Esophagus squamous epithelium (tissue), 5 donors: ENCODE measurements around the gene LAD1. TPM values are rescaled to one million over a fixed set of nuclear protein-coding genes. Genes with fewer than 3 reads are reported as not detected.

Experiments used
- DNase-seq: peaks from one replicate; lab custom pipeline; 2025; lab: John Stamatoyannopoulos, UW
- H3K27ac ChIP-seq, 4 donors: fragments of 200-600 bp; sonication (generic); one replicate each; pipeline ENCODE4 v1.5.1; 2016 to 2019; ENCODE audit warnings: mild to moderate bottlenecking in 1 of 4
- H3K27me3 ChIP-seq, 4 donors: fragments of 200-600 bp; sonication (generic); 1 replicate in 3 of 4; 2 replicates in 1 of 4; pipeline versions ENCODE4 v1.5.1 to v1.6.0; 2017 to 2021; ENCODE audit warnings: antibody characterized with exemption in 1 of 4
- H3K36me3 ChIP-seq, 3 donors: fragments of 200-600 bp; sonication (generic); one replicate each; pipeline ENCODE4 v1.5.1; 2016 to 2019
- H3K4me1 ChIP-seq, 3 donors: fragments of 200-600 bp; sonication (generic); one replicate each; pipeline ENCODE4 v1.5.1; 2017 to 2019
- H3K4me3 ChIP-seq, 4 donors: fragments of 200-600 bp; sonication (generic); 1 replicate in 3 of 4; 2 replicates in 1 of 4; pipeline ENCODE4 v1.5.1; 2016 to 2019; ENCODE audit warnings: mild to moderate bottlenecking in 2 of 4, moderate library complexity in 1 of 4
- H3K9me3 ChIP-seq, 3 donors: fragments of 200-600 bp; sonication (generic); one replicate each; pipeline ENCODE4 v1.5.1; 2016 to 2019
- POLR2A ChIP-seq, 4 donors: fragments of 450-650 bp; IDR thresholded peaks; one replicate each; pipeline ENCODE4 v1.6.1; 2017; ENCODE audit warnings: antibody characterized with exemption in 4 of 4, mild to moderate bottlenecking in 4 of 4, moderate library complexity in 3 of 4
- WGBS, 2 donors: methylation state at CpG; one replicate each; pipeline ENCODE4 v1.1.5; 2018; 5-methylcytosine and 5-hydroxymethylcytosine counted together
- intact Hi-C: fragments of 100-400 bp; cut with DNase I; formaldehyde crosslinking; loops from one replicate; pipeline ENCODE4 v1.15.0; 2022
- total RNA-seq, 4 donors: library from RNA; depleted of rRNA; stranded (reverse); fragments of >200 nt; gene quantifications; one replicate each; pipeline ENCODE4 v1.1.0, GENCODE V29; 2016
- TF ChIP-seq, protein P1 (sequence below), 6 experiments: fragments of 450-650 bp in 4 of 6; fragments of 200-600 bp in 2 of 6; sonication (generic) in 2 of 6; IDR thresholded peaks; one replicate each; pipeline ENCODE4 v1.5.1; 2016 to 2019; ENCODE audit warnings: antibody characterized with exemption in 6 of 6, mild to moderate bottlenecking in 4 of 6, moderate library complexity in 4 of 6
- donor health status: DM: yes; HTN: yes; CAD: no.

Gene LAD1
- total RNA-seq, 4 donors from 2014 or later = 242 to 377 (median 320) TPM

DNA sequence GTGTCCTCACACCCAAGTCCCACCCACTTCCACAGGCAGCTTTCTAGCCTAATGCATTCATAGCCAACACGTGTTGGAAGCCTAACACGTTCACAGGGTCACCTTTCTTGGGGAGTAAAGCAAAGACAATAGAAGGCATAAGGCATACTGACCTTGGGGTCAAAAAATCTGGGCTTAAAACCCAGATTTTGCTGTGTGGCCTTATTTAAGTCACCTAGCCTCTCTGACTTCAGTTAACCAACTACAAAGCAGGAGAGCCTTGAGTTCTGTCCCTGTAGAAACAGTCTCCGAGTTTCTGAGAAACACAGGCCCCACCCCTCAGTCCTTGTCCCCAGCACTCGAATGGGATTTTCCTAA, 23.0 kb downstream of the LAD1 start:
- intact Hi-C loops = no loop called here
- no peak overlapping the region for H3K27ac ChIP-seq
- no peak for TF ChIP-seq POLR2A (IDR thresholded peaks at IDR 0.05)
- TF ChIP-seq, protein P1, sequence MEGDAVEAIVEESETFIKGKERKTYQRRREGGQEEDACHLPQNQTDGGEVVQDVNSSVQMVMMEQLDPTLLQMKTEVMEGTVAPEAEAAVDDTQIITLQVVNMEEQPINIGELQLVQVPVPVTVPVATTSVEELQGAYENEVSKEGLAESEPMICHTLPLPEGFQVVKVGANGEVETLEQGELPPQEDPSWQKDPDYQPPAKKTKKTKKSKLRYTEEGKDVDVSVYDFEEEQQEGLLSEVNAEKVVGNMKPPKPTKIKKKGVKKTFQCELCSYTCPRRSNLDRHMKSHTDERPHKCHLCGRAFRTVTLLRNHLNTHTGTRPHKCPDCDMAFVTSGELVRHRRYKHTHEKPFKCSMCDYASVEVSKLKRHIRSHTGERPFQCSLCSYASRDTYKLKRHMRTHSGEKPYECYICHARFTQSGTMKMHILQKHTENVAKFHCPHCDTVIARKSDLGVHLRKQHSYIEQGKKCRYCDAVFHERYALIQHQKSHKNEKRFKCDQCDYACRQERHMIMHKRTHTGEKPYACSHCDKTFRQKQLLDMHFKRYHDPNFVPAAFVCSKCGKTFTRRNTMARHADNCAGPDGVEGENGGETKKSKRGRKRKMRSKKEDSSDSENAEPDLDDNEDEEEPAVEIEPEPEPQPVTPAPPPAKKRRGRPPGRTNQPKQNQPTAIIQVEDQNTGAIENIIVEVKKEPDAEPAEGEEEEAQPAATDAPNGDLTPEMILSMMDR (IDR thresholded peaks at IDR 0.05) = no peak
- H3K9me3 ChIP-seq = no peaks in the 10 kb centered on the region
- no peak overlapping the region for H3K4me3 ChIP-seq
- H3K36me3 ChIP-seq = peaks cover 0 to 5% (median 0%) of the 10 kb centered on the region in 3 donors
- 15 to 19% methylated on average over 4 of the region's 4 CpGs for WGBS, 2 donors
- DNase-seq = no peak
- peaks cover 0 to 63% (median 0%) of the 10 kb centered on the region in 4 donors for H3K27me3 ChIP-seq
- peaks cover 0 to 55% (median 0%) of the 10 kb centered on the region in 3 donors for H3K4me1 ChIP-seq

DNA sequence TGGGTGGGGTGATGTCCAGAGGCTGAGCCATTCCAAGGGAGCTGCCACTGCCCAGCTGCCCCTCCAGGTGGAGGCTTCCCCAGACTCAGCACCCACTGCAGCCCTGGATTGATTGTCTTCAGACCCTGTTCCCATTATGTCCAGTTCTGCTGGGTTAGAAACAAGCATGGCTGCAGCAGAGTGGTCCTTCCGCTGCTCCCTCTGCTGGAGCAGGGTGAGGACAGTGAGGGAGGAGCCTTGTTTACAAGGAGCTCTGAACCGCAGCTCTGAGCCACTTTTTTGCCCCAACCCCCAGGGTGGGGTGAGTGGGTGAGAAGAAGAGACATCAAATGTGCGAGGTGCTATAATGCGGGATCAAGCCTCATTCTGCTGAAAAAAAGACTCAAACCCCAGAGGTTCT, 24.0 kb downstream of the LAD1 start:
- no peak overlapping the region for H3K4me3 ChIP-seq
- H3K9me3 ChIP-seq = no peaks in the 10 kb centered on the region
- TF ChIP-seq POLR2A (IDR thresholded peaks at IDR 0.05) = no peak
- TF ChIP-seq, protein P1 (IDR thresholded peaks at IDR 0.05) = peak in 1 of 6 experiments; percentile 6
- peaks cover 0 to 46% (median 0%) of the 10 kb centered on the region in 3 donors for H3K4me1 ChIP-seq
- H3K27me3 ChIP-seq = peaks cover 0 to 72% (median 0%) of the 10 kb centered on the region in 4 donors
- no peak overlapping the region for H3K27ac ChIP-seq
- H3K36me3 ChIP-seq = no peaks in the 10 kb centered on the region
- WGBS, 2 donors = 45 to 60% methylated on average over 1 to 3 of the region's 4 CpGs
- intact Hi-C loops = no loop called here
- no peak for DNase-seq

DNA sequence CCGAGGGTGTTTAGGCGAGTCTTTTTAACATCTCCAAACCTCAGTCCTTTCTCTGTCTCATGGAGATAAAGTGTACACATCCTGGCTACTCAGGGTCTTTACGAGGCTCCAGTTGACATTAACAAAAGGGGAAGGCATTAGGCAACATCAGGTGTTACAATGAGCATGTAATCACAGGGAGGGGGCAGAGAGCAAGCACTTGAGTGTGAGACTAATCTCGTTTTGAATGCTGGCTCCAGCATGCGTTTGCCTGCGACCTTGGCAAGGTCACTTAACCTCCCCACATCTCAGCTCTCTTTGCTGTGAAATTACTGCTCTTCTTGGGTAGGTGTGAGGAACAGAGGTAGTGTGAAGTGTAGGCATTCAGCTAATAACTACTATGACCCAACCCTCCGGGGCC, 24.8 kb downstream of the LAD1 start:
- TF ChIP-seq, protein P1 (IDR thresholded peaks at IDR 0.05) = no peak
- TF ChIP-seq POLR2A (IDR thresholded peaks at IDR 0.05) = no peak
- H3K4me1 ChIP-seq = peaks cover 0 to 38% (median 0%) of the 10 kb centered on the region in 3 donors
- no peak overlapping the region for H3K27ac ChIP-seq
- WGBS, 2 donors = 23 to 27% methylated on average over 6 to 7 of the region's 7 CpGs
- H3K9me3 ChIP-seq = no peaks in the 10 kb centered on the region
- no peaks in the 10 kb centered on the region for H3K36me3 ChIP-seq
- no peak overlapping the region for H3K4me3 ChIP-seq
- peaks cover 0 to 79% (median 0%) of the 10 kb centered on the region in 4 donors for H3K27me3 ChIP-seq
- intact Hi-C loops = no loop called here
- no peak for DNase-seq

DNA sequence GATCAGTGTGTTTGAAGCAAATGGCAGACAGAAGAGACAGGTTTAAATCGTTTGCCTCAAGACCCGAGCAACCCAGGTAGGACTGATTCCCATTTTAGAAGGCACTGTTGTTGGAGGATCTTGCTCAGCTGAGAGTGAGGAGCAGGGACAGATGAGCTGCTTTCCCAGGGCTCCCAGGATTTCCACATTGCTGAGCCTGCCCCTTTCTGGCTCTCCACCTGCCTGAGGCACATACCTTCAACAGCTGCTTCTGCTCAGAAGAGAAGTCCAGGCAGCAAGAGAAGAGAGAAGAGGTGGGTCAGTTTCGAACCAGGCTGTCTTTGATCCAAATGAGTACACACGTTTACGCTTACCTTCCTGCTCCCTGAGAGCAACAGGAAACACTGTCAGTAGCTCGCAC, 27.3 kb downstream of the LAD1 start:
- Histone ChIP-seq H3K4me3 (no peak overlapping the region), H3K27me3 (peaks cover 0 to 97% (median 0%) of the 10 kb centered on the region in 4 donors), H3K27ac (no peak overlapping the region), H3K4me1 (peaks cover 0 to 25% (median 0%) of the 10 kb centered on the region in 3 donors), H3K9me3 (no peaks in the 10 kb centered on the region), H3K36me3 (no peaks in the 10 kb centered on the region)
- WGBS, 2 donors = 58 to 61% methylated on average over 5 to 6 of the region's 6 CpGs
- TF ChIP-seq POLR2A (IDR thresholded peaks at IDR 0.05) = no peak
- TF ChIP-seq, protein P1 (IDR thresholded peaks at IDR 0.05) = no peak
- intact Hi-C loops = no loop called here
- no peak for DNase-seq

DNA sequence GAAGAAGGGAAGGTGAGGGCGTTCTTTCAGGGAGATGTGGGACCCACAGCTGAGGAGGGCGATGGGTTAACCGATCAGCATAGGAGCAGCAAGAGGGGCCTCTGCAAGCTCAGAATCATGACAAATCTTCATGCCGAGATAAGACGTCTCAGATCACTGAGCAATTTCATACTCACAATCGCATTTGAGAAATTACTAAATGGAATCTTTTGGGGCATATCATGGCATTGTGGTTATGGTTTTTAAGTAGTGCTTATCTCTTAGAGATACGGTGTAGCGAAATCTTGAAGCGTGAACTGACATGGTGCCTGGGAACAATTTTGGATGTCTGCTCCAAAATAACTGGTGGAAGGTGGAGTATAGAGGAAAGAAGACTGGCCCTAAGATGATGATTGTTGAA, 27.8 kb downstream of the LAD1 start:
- Histone ChIP-seq H3K27ac (no peak overlapping the region), H3K9me3 (no peaks in the 10 kb centered on the region), H3K36me3 (no peaks in the 10 kb centered on the region), H3K4me3 (no peak overlapping the region), H3K4me1 (peaks cover 0 to 20% (median 0%) of the 10 kb centered on the region in 3 donors), H3K27me3 (peaks cover 0 to 97% (median 0%) of the 10 kb centered on the region in 4 donors)
- intact Hi-C loops = no loop called here
- TF ChIP-seq, protein P1 (IDR thresholded peaks at IDR 0.05) = no peak
- TF ChIP-seq POLR2A (IDR thresholded peaks at IDR 0.05) = no peak
- DNase-seq = no peak
- 79 to 84% methylated on average over 8 to 9 of the region's 9 CpGs for whole genome bisulfite sequencing, 2 donors
